ENCODE data around the gene ENOX1.

ENOX1 gene

GRCh38 chr13:43448605-43449336 lies 338.0 kb downstream of the ENOX1 start:
- TF ChIP-seq CTCF (IDR thresholded peaks at IDR 0.05; ENCODE audit: control insufficient read depth, extremely low read depth, insufficient read depth), result no peak

GRCh38 chr13:43446126-43446525 lies 340.6 kb downstream of the ENOX1 start:
- TF ChIP-seq CTCF (IDR thresholded peaks at IDR 0.05; ENCODE audit: control insufficient read depth, extremely low read depth, insufficient read depth), result no peak
- no peak overlapping the region for H3K4me3 ChIP-seq (ENCODE audit: low read depth, low read length)
- DNase-seq (ENCODE audit: low read depth), result no peak

More at GRCh38 chr13:43448605-43449336, 338.0 kb downstream of the ENOX1 start:
- no peak for DNase-seq (ENCODE audit: low read depth)
- no peak overlapping the region for H3K4me3 ChIP-seq (ENCODE audit: low read depth, low read length)

GRCh38 chr13:43445668-43446067 lies 341.1 kb downstream of the ENOX1 start:
- no peak for TF ChIP-seq CTCF (IDR thresholded peaks at IDR 0.05; ENCODE audit: control insufficient read depth, extremely low read depth, insufficient read depth)
- no peak overlapping the region for H3K4me3 ChIP-seq (ENCODE audit: low read depth, low read length)
- no peak for DNase-seq (ENCODE audit: low read depth)

GRCh38 chr13:43444081-43444480 lies 342.7 kb downstream of the ENOX1 start:
- TF ChIP-seq CTCF (IDR thresholded peaks at IDR 0.05; ENCODE audit: control insufficient read depth, extremely low read depth, insufficient read depth), result no peak
- DNase-seq (ENCODE audit: low read depth), result no peak
- no peak overlapping the region for H3K4me3 ChIP-seq (ENCODE audit: low read depth, low read length)

GRCh38 chr13:43441899-43442499 lies 344.8 kb downstream of the ENOX1 start:
- no peak overlapping the region for H3K4me3 ChIP-seq (ENCODE audit: low read depth, low read length)
- no peak for DNase-seq (ENCODE audit: low read depth)
- no peak for TF ChIP-seq CTCF (IDR thresholded peaks at IDR 0.05; ENCODE audit: control insufficient read depth, extremely low read depth, insufficient read depth)

GRCh38 chr13:43441464-43441863 lies 345.3 kb downstream of the ENOX1 start:
- no peak for DNase-seq (ENCODE audit: low read depth)
- TF ChIP-seq CTCF (IDR thresholded peaks at IDR 0.05; ENCODE audit: control insufficient read depth, extremely low read depth, insufficient read depth), result no peak
- no peak overlapping the region for H3K4me3 ChIP-seq (ENCODE audit: low read depth, low read length)
